ENCODE measurements around the gene SLC25A22.

Gene SLC25A22

DNA sequence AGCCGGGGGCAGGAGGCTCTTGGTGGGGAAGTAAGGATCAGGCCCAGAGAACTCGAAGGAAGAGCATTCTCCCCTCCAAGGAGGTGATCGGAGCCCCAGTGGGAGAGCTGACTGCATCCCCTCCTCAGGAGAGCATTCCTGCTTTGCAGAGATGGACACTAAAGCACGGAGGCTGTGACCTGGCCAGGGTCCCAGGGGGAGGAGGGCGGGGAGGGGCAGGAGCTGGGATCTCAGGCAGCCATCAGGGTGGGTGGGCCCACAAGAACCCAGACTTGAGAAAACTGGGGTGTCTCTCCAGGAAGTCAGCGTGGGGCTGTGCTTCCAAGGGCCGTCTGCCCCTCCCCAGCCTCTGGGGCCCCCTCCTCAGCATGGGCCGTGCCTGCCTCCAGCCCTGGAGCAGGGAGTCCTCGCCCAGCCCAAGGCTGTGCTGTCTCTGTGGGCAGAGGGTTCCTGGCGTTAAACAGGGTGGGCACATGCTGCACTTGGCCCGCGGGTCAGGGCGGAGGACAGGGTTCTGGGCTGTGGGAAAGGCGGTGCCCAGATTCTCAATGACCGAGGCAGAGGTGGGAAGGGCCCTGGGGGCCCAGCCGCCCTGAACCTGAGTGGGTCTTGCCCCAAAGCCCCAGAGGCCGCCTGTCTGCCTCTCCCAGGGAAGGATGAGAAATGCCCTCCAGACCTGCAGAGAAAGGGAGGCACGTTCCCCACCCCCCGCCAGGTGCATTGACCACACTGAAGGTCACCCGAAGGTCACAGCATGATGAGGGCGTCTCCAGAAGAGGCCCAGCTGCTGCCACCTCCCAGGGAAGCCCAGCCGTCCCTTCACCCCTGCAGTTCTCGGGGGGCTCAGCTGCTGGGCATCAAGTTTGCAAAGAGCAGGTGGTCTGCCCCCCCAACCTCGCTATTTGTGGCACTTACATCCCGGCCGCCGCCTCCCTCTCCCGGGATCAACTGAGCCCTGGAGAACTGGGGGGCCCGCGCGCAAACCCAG lies 8.8 kb downstream of the SLC25A22 start:
- no peak for DNase-seq

GRCh38 chr11:788009-788640 lies 10.0 kb downstream of the SLC25A22 start:
- DNase-seq, result no peak

DNA sequence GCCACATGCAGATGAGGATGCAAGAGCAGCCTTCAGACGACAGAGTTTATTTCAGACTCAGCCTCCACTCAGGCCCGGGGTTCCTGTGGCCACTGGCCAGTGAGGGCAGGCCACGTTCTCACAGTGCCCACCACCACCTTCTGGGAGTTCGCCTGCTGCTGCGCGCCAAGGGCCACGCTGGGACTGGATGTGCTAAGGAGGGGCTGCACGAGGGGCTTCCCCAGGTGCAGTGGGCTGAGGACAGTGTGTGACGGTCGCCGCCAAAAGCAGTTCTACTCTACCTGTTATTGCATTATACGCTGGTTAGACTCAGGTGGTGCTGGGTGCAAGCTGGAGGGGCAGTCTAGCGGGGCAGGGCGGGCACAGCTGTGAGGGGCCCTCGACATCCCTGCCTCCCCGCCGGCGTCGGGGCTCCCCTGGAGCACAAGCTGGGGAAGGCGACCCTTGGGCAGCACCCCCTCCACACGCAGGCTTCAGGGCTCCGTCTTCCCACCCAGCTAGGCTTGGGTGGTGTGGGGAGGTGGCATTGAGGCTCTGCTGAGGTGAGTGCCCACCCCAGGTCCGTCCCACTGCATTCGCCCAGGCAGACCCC lies 10.9 kb downstream of the SLC25A22 start:
- DNase-seq, result no peak

GRCh38 chr11:786235-787083 lies 11.6 kb downstream of the SLC25A22 start:
- DNase-seq, result no peak

GRCh38 chr11:783581-784015 lies 14.5 kb downstream of the SLC25A22 start:
- DNase-seq, result no peak

- no peak for DNase-seq
Observed at GRCh38 chr11:782264-783174, 15.6 kb downstream of the SLC25A22 start.

GRCh38 chr11:779955-780532 lies 18.0 kb downstream of the SLC25A22 start:
- DNase-seq, result no peak

DNA sequence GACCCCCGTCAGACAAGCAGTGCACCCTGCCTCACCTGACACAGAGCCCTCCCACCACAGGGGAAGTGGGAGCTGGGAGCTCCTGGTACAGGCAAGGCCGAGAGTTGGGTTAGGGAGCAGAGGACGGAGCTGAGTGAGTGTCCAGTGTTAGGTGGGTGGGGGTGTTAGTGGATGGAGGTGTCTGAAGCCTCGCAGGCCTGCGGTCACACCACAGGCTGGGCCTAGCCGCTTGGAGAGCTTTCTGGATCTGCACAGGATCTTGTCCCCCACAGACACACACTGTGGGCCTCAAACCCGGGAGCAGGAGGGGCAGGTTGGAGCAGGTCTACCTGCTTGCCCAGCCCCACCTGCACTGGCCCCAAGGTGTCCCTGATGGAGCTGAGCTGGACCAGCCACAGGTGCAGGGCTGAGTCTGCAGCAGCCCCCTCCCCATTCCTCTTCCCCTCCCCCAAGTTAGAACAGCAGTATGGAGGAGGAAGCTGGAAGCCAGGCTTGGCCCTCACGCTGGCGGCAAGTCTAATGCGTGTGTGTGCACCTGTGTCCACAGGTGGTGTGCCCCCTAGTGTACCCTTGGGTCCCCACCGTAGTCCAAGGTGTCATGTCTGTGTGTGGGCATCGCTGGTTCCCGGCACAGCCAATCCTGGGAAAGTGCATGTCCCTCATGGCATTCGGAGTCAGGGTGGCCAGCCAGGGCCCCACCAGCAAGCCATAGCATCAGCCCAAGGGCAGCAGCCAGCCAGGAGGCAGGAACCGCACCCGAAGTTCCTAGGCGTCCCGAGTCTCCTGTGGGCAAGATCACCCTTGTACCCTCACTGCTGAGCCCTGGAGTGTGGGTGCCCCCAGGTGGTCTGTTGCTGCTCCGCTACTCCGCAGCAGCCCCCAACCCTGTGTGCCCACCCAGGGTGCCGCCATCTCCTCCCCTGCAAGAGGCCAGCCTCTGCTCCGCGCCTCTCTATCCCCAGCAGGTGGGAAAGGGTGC lies 18.8 kb downstream of the SLC25A22 start:
- DNase-seq, result no peak

GRCh38 chr11:777288-778255 lies 20.5 kb downstream of the SLC25A22 start, which contains the start of gene GATD1:
Gene GATD1 (minus strand): TSS chr11:777487. CDS start chr11:777462, 25 bp downstream.
- DNase-seq, result peak; percentile 98

GRCh38 chr11:776561-777287 lies 21.4 kb downstream of the SLC25A22 start:
- no peak for DNase-seq

GRCh38 chr11:776263-776560 lies 21.9 kb downstream of the SLC25A22 start:
- no peak for DNase-seq

DNA sequence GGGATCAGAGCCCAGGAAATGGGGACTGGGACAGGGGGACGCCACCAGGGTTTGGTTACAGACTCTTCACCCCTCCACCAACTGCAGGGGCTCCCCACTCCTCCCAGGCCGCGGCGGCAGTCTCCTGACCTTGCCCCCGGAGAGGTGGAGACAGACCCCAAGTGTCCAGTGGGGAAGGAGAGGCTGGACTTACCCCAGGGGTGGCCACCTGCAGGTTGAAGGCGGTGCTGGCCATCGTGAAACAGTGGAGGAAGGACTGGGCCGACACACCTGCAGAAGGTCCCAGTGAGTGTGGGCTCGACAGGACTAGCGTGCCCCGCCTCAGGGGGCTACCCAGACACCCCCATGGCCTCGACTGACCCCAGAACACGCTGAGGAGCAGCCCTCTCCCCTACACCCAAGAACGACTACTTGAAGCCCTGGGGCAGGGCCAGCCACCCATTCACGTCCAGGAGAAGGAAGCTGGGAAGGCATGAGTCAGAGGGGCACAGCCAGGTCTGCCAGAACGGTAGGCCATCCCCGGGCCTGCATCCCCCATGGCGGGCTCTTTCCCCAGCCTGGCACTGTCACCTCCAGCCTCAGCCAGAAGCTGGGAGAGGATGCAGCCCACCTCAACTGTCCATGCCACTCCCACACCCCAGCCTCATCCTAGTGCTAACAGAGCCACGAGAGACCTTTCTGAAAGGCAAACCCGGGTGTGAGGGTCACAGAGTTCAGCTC lies 23.0 kb downstream of the SLC25A22 start:
- DNase-seq, result no peak

DNA sequence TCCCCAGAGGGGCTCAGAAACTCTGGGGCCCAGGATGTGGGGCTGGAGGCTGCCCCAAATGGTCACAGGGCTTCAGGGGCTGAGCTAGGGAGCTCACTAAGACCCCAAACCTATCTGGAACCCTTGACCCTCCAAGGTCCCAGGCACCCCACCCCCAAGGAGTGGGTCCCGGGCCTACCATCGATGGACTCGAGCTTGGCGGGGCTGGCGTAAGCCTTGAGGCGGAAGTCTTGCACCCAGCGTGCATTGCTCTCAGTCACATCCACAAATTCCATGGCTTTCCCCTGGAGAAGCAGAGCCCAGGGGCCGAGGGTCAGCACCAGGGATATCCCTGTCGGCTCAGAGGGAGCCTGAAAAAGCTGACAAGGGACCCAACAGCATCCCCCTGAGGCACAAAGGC lies 24.3 kb downstream of the SLC25A22 start:
- DNase-seq, result no peak

- DNase-seq, result no peak
Observed at GRCh38 chr11:773425-773824, 24.7 kb downstream of the SLC25A22 start.

DNA sequence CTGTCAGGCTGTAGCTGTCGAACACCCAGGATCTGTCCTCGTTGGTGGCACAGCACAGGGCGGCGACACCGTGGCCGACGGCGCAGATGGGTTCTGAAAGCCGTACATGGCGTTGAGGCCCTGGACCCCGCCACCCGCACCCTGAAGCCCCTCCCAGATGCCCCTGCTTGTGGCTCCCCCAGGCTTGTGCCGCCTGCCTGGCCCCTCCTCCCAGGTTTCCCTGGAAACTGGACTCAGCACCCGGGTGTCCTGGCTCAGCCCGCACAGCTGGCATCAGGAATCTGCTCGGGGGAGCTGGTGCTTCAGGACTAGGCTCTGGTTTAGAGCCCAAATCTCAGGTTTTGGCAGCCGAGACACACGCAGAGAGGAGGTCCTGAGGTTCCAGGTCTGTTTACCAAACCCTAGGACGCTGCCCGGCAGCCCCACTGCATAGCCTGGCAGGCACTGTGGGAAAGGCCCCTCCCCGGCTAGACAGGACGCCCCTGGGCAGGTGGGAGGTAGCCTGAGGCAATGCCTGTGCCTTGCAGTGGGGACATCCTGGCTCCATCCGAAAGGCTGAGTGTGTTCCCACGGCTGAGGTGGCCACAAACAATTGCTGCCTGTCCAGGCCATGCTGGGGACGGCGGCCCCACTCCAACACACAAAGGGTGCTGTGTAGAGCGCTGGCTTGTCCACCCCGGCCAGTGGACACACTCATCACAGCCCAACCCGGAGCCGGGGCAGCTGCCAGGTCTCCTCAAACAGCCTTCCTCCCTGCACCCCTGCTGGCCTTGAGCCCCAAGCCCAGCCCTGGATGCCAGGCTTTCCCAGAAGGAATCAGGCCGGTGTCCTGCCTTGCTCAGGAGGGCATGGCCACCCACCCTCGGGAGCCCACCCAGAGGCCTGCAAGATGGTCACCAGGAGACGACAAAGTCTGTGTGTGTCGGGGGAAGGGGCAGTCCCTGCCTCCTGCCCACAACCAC lies 25.4 kb downstream of the SLC25A22 start:
- DNase-seq, result no peak

DNA sequence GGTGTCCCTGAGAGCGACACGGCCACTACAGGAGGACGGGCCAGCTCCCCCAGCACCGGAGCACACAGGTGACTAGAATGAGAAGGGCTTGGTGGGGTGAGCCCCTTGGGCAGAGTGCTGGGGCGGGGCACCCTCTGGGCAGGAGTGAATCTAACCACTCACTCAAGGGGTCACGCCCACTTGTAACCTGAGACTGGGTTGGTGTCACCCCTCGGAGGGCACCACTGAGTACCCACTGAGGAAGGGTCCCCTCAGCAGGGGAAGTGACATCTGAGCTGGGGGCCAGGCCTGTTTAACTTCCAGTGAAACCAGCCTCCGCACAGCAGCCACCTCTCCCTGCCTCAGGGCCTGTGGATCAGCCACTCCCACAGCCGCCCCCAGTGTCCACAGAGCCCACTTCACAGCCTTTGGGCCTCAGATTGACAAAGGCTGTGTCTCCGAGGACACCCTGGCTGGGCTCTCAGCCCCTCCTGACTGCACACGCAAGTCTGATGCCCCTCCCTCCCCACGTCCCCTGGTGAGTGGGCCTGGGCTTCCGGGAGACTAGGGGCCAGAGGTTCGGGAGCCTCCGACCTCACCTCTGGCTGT lies 26.4 kb downstream of the SLC25A22 start:
- DNase-seq, result no peak
